AG09309 (cell line): ENCODE data around the gene TSPAN14.

ENCODE experiments used
- DNase-seq: peaks from one replicate; pipeline ENCODE4 v3.0.0-alpha.2; 2010; ENCODE audit warnings: low read depth
- H3K4me3 ChIP-seq: 2 replicates; pipeline ENCODE4 v1.5.1; 2011; ENCODE audit warnings: mild to moderate bottlenecking, low read depth, low read length, moderate library complexity; ENCODE audit not compliant: control insufficient read depth
- TF ChIP-seq, protein P1 (sequence below): IDR thresholded peaks from 2 replicates; pipeline ENCODE4 v1.5.1; 2011; ENCODE audit warnings: mild to moderate bottlenecking, low read depth, low read length, inconsistent platforms; ENCODE audit not compliant: insufficient read depth, control insufficient read depth; ENCODE audit errors: missing control alignments

Gene TSPAN14

DNA sequence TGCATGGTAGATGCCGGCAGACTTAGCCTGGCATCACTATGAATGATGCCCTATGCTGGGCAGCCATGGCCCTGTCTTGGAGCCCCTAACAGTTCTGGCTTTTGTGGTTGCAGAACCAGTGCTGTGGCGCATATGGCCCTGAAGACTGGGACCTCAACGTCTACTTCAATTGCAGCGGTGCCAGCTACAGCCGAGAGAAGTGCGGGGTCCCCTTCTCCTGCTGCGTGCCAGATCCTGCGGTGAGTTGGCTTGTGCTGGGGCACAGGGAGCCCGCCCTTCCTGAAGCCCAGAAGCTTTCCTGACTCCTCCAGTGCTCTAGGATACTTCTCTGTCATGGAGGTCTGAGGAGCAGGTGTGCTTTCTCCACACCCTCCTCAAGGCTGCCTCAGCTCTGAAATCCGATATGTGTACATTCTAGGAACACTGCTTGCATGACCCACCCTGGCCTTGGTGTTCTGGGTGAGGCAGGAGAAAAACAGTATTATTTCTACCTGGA is 58.0 kb downstream of the TSPAN14 start:
- no peak overlapping the region for H3K4me3 ChIP-seq
- TF ChIP-seq, protein P1, sequence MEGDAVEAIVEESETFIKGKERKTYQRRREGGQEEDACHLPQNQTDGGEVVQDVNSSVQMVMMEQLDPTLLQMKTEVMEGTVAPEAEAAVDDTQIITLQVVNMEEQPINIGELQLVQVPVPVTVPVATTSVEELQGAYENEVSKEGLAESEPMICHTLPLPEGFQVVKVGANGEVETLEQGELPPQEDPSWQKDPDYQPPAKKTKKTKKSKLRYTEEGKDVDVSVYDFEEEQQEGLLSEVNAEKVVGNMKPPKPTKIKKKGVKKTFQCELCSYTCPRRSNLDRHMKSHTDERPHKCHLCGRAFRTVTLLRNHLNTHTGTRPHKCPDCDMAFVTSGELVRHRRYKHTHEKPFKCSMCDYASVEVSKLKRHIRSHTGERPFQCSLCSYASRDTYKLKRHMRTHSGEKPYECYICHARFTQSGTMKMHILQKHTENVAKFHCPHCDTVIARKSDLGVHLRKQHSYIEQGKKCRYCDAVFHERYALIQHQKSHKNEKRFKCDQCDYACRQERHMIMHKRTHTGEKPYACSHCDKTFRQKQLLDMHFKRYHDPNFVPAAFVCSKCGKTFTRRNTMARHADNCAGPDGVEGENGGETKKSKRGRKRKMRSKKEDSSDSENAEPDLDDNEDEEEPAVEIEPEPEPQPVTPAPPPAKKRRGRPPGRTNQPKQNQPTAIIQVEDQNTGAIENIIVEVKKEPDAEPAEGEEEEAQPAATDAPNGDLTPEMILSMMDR, result no peak
- DNase-seq, result no peak

DNA sequence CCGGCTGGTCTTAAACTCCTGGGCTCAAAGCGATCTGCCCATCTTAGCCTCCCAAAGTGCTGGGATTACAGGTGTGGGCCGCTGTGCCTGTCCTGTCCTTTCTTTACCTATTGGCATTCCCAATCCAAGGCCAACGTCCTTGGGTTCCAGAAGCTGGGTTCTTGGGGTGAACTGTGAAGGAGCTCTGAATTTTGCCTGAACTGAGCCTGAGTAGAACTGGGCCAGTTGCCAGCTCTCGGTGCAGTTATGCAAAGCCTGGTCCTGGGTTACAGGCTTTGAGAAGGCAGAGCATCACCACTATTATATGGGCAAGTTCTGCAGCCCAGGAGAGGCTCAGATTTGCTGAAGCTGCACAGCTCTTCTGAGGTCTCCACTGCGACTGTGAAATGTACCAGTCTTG is 59.0 kb downstream of the TSPAN14 start:
- H3K4me3 ChIP-seq, result no peak overlapping the region
- TF ChIP-seq, protein P1, result no peak
- no peak for DNase-seq

DNA sequence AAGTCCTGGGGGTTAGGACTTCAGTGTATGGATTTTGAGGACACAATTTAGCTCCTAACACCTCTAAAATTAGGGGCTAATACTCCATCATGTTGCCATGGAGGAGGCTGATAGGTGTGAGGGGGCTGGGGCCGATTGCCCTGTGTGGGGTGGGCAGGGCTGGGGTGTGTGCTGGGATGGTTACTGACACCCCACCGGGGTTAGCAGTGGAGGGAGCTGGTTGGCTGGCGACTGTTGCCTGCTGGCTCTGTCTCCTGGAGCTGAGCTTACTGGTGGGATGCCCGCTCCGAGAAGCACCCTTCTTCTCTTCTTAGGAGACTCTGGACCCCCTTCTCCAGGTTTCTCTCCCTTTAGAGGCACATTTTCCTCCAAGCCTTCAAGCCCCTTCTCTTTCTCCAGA is 61.4 kb downstream of the TSPAN14 start:
- DNase-seq, result no peak
- no peak overlapping the region for H3K4me3 ChIP-seq
- TF ChIP-seq, protein P1, result no peak

DNA sequence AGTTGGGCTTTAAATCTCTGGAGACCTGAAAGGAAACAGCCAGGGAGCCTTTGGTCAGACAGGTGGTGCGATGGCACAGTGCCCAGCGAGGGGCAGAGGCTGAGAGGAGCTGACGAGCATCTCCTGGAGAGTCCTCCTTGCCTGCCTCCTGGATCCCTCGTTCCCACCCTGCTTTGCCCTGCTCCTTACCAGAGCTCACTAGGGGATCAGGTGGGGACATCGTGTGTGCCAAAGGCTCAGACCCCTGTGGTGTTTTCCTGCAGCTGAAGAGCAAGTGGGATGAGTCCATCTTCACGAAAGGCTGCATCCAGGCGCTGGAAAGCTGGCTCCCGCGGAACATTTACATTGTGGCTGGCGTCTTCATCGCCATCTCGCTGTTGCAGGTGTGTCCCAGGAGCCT is 61.8 kb downstream of the TSPAN14 start:
- TF ChIP-seq, protein P1, result no peak
- no peak for DNase-seq
- H3K4me3 ChIP-seq, result no peak overlapping the region

DNA sequence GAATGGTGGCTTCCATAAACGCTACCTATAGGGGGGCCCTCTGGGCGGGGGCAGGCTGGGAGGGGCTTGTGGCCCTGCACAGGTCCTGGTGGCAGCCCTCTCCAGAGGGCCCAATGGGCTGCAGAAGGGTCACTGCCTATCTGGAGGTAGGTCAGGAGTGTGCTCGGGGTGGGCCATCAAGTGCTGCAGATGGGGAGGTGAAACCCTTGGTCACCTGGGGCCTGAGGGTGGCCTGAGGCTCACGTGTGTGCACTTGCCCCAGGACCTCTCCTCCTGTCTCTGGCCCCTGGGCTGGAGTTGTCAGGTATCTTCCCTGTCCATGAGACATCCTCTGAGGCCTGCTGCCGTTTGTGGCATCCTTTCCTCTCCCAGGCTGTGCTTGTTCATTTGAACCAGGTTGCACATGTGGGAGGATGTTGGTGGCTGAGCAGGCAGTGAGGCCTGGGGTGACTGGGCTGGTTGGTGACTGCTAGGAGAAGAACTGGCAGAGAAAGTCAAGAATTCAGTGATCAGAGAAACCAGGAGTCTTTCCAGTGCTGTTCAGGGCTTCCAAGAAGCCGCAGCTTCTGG is 62.5 kb downstream of the TSPAN14 start:
- H3K4me3 ChIP-seq, result no peak overlapping the region
- TF ChIP-seq, protein P1, result no peak
- no peak for DNase-seq

DNA sequence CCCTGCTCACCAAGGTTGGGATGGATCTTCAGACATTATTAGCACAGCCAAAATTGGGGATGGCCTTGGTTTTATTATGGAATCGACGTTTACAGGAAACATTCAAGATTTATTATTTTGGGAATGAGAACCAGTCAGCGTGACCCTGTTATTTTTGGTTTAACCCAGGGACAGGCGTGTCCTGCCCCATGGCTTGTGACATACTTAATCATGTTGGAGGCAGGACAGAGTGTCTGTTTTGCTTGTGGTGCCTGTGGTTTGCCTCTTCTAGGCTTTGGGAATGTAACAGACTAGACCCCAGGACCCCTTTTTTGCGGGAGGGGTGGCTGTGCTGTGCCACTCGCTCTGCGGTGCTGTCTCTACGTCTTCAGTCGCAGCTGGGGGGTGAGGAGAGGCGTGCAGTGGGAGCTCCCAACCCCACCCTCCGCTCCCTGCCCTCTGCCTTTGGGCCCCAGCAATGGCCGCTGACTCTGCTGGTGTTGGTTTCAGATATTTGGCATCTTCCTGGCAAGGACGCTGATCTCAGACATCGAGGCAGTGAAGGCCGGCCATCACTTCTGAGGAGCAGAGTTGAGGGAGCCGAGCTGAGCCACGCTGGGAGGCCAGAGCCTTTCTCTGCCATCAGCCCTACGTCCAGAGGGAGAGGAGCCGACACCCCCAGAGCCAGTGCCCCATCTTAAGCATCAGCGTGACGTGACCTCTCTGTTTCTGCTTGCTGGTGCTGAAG is 63.5 kb downstream of the TSPAN14 start:
- TF ChIP-seq, protein P1, result no peak
- no peak for DNase-seq
- no peak overlapping the region for H3K4me3 ChIP-seq
